ENCODE data around the gene KCNMB3.

- TF ChIP-seq, protein P1, sequence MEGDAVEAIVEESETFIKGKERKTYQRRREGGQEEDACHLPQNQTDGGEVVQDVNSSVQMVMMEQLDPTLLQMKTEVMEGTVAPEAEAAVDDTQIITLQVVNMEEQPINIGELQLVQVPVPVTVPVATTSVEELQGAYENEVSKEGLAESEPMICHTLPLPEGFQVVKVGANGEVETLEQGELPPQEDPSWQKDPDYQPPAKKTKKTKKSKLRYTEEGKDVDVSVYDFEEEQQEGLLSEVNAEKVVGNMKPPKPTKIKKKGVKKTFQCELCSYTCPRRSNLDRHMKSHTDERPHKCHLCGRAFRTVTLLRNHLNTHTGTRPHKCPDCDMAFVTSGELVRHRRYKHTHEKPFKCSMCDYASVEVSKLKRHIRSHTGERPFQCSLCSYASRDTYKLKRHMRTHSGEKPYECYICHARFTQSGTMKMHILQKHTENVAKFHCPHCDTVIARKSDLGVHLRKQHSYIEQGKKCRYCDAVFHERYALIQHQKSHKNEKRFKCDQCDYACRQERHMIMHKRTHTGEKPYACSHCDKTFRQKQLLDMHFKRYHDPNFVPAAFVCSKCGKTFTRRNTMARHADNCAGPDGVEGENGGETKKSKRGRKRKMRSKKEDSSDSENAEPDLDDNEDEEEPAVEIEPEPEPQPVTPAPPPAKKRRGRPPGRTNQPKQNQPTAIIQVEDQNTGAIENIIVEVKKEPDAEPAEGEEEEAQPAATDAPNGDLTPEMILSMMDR (conservative IDR thresholded peaks at IDR 0.05; ENCODE audit: low read depth, low read length) = no peak
- no peak for TF ChIP-seq EZH2 (IDR thresholded peaks at IDR 0.05; ENCODE audit: low read length, unreplicated experiment)
Observed at GRCh38 chr3:179196700-179197099, 54.2 kb downstream of the KCNMB3 start.
